IPS-18a (cell line): ENCODE measurements around the gene RNASE1.
"Not testable (repeated sequence)": the region's sequence is repeated elsewhere in the genome, so short reads cannot be mapped to it uniquely, and the experiment has no call there.

ENCODE experiments used
- H3K27ac ChIP-seq: one replicate; pipeline ENCODE4 v1.5.1; 2013; ENCODE audit warnings: low read length
- H3K27me3 ChIP-seq: one replicate; pipeline ENCODE4 v1.6.1; 2013; ENCODE audit warnings: mild to moderate bottlenecking, low read length; ENCODE audit not compliant: control insufficient read depth, insufficient read depth
- H3K36me3 ChIP-seq: one replicate; pipeline ENCODE4 v1.6.1; 2013; ENCODE audit warnings: low read depth, low read length; ENCODE audit not compliant: control insufficient read depth
- H3K4me1 ChIP-seq: one replicate; pipeline ENCODE4 v1.6.1; 2013; ENCODE audit warnings: low read depth, low read length; ENCODE audit not compliant: control insufficient read depth
- H3K4me3 ChIP-seq: one replicate; pipeline ENCODE4 v1.5.1; 2013; ENCODE audit warnings: low read length
- H3K9ac ChIP-seq: one replicate; pipeline ENCODE4 v1.6.1; 2013; ENCODE audit warnings: mild to moderate bottlenecking, low read length, moderate library complexity
- H3K9me3 ChIP-seq: one replicate; pipeline ENCODE4 v1.6.1; 2013; ENCODE audit warnings: low read depth, low read length; ENCODE audit not compliant: control insufficient read depth

Gene RNASE1

DNA sequence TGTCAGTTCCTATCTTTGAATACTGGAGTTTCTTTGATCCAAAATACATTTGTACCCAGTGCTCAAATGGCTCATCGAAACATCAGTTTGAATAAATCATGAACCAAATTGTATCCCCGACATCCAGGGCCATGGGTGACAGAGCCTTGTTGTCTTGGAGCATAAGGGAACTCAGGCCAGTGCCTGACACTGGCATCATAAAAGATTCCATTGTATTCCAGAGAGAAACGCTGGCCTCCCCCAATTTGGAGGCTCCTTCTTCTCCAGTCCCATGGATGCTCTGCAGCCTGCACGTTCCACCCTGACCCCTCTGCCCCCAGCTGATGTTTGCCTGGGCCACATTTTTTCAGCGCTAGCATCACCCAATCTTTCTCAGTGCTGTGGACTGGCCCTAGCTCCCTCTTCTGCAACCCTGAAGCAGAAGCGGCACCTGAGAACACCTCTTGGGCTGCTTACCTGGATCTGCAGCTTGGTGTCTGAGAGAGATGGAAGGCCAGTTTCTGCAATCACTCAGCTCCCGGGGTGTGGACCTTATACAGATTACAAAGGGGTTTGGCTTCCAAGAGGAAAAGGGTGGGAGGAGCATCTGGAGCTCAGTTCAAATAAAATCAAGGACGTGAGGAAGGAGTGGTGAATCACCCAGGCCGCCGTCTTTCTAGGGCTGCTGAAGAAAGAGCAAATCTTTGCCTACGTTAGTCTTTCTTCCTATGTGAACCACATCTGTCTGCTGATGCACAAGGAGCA is at the start of gene RNASE1:
Gene RNASE1 (minus strand): TSS at position 504 of the 744 bp plus-strand sequence. CDS start 776 bp downstream, outside the sequence.
- no peak within 1 kb of the TSS for H3K27ac ChIP-seq
- H3K27me3 ChIP-seq, result no peaks in the 10 kb centered on the region
- H3K9me3 ChIP-seq, result no peaks in the 10 kb centered on the region
- no peak within 1 kb of the TSS for H3K4me3 ChIP-seq
- peaks cover 18% of the 10 kb centered on the region for H3K4me1 ChIP-seq
- no peak within 1 kb of the TSS for H3K9ac ChIP-seq
- no peaks in the 10 kb centered on the region for H3K36me3 ChIP-seq

- Histone ChIP-seq H3K27ac (no peak overlapping the region), H3K4me1 (peaks cover 12% of the 10 kb centered on the region), H3K9me3 (no peaks in the 10 kb centered on the region), H3K9ac (no peak overlapping the region), H3K36me3 (no peaks in the 10 kb centered on the region), H3K27me3 (no peaks in the 10 kb centered on the region), H3K4me3 (no peak overlapping the region)
Observed at GRCh38 chr14:20848955-20849570, 46.4 kb upstream of the RNASE1 start.

- no peaks in the 10 kb centered on the region for H3K9me3 ChIP-seq
- H3K4me3 ChIP-seq, result no peak overlapping the region
- H3K27me3 ChIP-seq, result no peaks in the 10 kb centered on the region
- H3K9ac ChIP-seq, result no peak overlapping the region
- no peak overlapping the region for H3K27ac ChIP-seq
- H3K4me1 ChIP-seq, result peaks cover 12% of the 10 kb centered on the region
- H3K36me3 ChIP-seq, result no peaks in the 10 kb centered on the region
Observed at GRCh38 chr14:20848316-20848954, 45.8 kb upstream of the RNASE1 start.

GRCh38 chr14:20846560-20846959 is 43.9 kb upstream of the RNASE1 start:
- Histone ChIP-seq H3K36me3 (no peaks in the 10 kb centered on the region), H3K4me1 (peaks cover 12% of the 10 kb centered on the region), H3K4me3 (no peak overlapping the region), H3K9me3 (no peaks in the 10 kb centered on the region), H3K27ac (no peak overlapping the region), H3K27me3 (no peaks in the 10 kb centered on the region), H3K9ac (no peak overlapping the region)

GRCh38 chr14:20841096-20841495 is 38.5 kb upstream of the RNASE1 start:
- Histone ChIP-seq H3K27me3 (no peaks in the 10 kb centered on the region), H3K4me3 (no peak overlapping the region), H3K9me3 (no peaks in the 10 kb centered on the region), H3K9ac (no peak overlapping the region), H3K36me3 (no peaks in the 10 kb centered on the region), H3K4me1 (peaks cover 4% of the 10 kb centered on the region), H3K27ac (no peak overlapping the region)

- no peaks in the 10 kb centered on the region for H3K9me3 ChIP-seq
- H3K4me3 ChIP-seq, result no peak overlapping the region
- peaks cover 4% of the 10 kb centered on the region for H3K4me1 ChIP-seq
- no peak overlapping the region for H3K27ac ChIP-seq
- H3K36me3 ChIP-seq, result no peaks in the 10 kb centered on the region
- no peak overlapping the region for H3K9ac ChIP-seq
- no peaks in the 10 kb centered on the region for H3K27me3 ChIP-seq
Observed at GRCh38 chr14:20837831-20838230, 35.2 kb upstream of the RNASE1 start.

DNA sequence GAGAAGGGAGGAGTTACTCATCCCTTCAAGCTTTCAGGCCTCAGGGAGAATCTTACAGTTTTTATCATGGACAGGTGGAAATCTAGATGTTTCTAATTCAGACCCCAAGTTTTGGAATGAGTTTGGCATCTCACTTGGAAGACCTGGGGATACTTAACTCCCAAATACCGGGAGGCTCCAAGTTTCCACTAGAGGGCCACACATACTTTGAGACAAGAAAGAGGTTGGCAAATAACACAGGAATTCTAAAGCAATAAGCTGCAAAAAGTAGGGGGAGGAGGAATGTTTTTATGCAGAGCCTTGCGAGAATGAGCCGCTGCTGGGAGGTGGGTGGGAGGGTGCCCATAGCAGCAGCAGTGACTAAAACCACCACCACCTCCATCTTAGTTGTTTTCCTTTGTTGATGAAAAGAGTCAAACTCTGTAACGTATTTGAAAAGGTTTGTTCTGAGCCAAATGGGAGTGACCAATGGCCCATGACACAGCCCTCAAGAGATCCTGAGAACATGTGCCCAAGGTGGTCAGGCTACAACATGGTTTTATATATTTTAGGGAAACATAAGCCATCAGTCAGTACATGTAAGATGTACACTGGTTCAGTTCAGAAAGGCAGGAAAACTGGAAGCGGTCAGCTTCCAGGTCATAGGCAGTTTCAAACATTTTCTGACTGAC is 34.2 kb upstream of the RNASE1 start:
- Histone ChIP-seq H3K9ac (no peak overlapping the region), H3K4me1 (peaks cover 4% of the 10 kb centered on the region), H3K9me3 (no peaks in the 10 kb centered on the region), H3K27ac (no peak overlapping the region), H3K4me3 (no peak overlapping the region), H3K36me3 (no peaks in the 10 kb centered on the region), H3K27me3 (no peaks in the 10 kb centered on the region)

DNA sequence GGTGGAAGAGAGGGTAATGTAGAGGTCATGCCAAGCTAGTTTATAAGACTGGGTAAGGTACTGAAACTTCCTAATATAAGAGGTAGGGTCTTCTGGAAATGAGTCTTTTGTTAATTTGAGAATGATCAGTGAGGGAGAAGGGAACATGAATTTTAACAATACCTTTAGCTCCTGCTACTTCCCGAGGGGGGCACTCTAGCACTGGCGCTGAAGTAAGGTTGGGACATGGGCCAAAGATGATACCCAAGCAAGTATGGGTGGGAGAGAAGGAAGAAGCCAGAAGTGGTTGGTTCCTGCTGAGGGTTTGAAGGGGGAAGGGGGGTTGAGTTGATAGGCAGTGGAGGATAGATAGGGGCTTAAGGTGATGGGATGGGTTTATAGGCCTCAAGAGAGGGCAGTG is 32.3 kb upstream of the RNASE1 start:
- no peaks in the 10 kb centered on the region for H3K36me3 ChIP-seq
- no peak overlapping the region for H3K27ac ChIP-seq
- no peaks in the 10 kb centered on the region for H3K27me3 ChIP-seq
- H3K9me3 ChIP-seq, result no peaks in the 10 kb centered on the region
- H3K9ac ChIP-seq, result no peak overlapping the region
- peaks cover 4% of the 10 kb centered on the region for H3K4me1 ChIP-seq
- H3K4me3 ChIP-seq, result no peak overlapping the region

DNA sequence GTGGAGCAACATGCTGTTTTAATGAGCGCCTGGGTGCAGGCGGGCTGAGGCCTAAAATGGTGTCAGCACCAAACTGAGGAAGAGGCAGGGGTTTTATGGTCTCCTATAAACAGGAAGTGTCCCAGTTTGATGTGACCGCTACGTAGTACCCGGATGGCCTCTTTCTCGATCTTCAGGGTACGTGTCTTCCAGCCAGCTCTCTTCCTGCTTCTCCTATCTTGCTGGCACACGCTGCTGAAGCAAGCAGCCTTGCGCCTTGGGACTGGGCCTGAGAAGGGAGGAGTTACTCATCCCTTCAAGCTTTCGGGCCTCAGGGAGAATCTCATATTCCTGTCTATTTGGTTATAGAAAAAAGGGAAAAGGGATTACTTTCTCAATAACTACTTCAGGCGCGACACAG is 28.2 kb upstream of the RNASE1 start:
- no peaks in the 10 kb centered on the region for H3K36me3 ChIP-seq
- H3K27me3 ChIP-seq, result no peaks in the 10 kb centered on the region
- H3K4me1 ChIP-seq, result no peaks in the 10 kb centered on the region
- no peak overlapping the region for H3K9ac ChIP-seq
- no peaks in the 10 kb centered on the region for H3K9me3 ChIP-seq
- no peak overlapping the region for H3K4me3 ChIP-seq
- no peak overlapping the region for H3K27ac ChIP-seq

- not testable (repeated sequence) for H3K27ac ChIP-seq, H3K27me3 ChIP-seq, H3K9ac ChIP-seq, H3K9me3 ChIP-seq, H3K4me3 ChIP-seq, H3K4me1 ChIP-seq, H3K36me3 ChIP-seq
Observed at GRCh38 chr14:20828024-20828694, 25.5 kb upstream of the RNASE1 start.

DNA sequence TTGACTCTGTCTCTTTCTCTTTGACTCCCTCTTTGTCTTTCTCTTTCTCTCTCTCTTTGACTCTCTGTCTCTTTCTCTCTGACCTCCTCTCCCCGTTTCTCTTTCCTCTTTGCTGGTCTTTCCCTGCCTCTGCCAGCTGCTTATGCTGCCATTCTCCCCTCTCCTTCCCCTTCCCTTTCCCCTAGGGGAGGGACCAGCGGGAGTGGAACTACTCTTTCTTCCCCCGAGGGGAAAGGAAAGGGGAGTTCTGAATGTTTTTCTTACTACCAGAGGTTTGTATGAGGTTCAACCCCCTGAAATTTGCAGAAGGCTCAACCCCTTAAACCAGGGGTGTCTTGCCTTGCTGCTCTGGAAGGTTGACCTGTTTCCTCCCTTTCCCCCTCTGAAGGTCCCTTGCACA is 24.7 kb upstream of the RNASE1 start:
- H3K36me3 ChIP-seq, result no peaks in the 10 kb centered on the region
- no peaks in the 10 kb centered on the region for H3K27me3 ChIP-seq
- H3K4me1 ChIP-seq, result peaks cover 6% of the 10 kb centered on the region
- H3K9ac ChIP-seq, result no peak overlapping the region
- no peaks in the 10 kb centered on the region for H3K9me3 ChIP-seq
- no peak overlapping the region for H3K4me3 ChIP-seq
- no peak overlapping the region for H3K27ac ChIP-seq
